ENCODE measurements around the gene TTLL8. TPM values are rescaled to one million over a fixed set of nuclear protein-coding genes. Genes with fewer than 3 reads are reported as not detected.
A peak's percentile ranks its signal among the peaks of the same experiment; 100 is the strongest.
"Not testable (repeated sequence)": the region's sequence is repeated elsewhere in the genome, so short reads cannot be mapped to it uniquely, and the experiment has no call there.

Gene TTLL8
- total RNA-seq, 4 donors from 2014 or later: not detected

DNA sequence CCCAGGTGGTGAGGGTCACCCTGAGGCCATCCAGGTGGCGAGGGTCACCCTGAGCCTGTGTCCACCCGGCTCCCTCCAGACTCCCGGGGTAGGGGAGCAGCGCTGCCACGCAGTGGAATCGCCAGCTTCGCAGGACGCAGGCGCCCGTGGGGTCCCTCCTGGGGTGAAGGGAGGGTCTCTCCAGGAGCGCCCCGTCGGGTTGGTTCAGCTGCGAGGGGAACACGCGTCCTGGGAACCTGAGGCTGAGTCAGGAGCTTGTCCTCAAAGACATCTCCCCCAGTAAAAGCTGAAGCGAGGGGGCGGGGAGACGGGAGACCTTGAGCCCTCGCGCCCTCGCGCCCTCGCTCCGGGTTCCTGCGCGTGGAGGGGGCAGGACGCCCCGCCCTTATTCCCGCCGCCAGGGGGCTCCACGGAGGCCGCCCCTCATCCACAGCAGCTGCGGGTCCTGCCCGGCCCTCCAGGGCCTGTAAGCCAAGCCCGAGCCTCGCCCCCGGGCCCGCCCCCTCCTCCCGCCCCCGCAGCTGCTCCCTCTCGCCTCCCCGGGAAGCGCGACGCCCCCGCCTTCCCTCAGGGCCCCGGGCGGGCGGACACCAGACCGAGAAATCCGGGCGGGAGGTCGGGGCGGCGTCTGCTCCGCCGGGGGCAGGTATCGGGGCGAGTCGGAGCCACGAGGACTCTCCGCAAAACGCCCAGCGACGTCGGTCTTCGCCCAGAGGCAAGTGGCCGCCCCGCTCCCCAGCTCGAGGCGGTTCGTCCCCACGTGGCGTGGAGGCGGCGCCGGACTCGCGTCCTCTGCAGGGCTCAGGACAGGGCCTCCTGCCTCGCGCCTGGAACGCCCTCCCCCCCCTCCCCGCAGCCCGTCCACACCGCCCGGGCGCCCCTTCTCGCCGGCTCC, 74.7 kb downstream of the TTLL8 start:
- DNase-seq: no peak
- H3K4me3 ChIP-seq: peak overlapping the region in 2 of 4 donors; percentile 11 to 33
- in situ Hi-C loops (cut with MboI; ENCODE audit: low pct_ligation_motif_present in 1 of 4, low pct_unique_long_range_greater_than_20kb in 1 of 4, low sequenced_read_pairs in 3 of 4) (loop anchor here in 1 of 4 donors (10.0 kb wide), 1 partner anchor 49 kb away; no protein-coding TSS in a partner anchor), intact Hi-C loops (cut with DNase I; ENCODE audit: low total_unique reads) (no loop called here)
- H3K27ac ChIP-seq: no peak overlapping the region
- H3K9me3 ChIP-seq: peaks cover 11 to 19% of the 10 kb centered on the region in 2 donors
- H3K27me3 ChIP-seq: peaks cover 55% of the 10 kb centered on the region
- peaks cover 0 to 10% (median 7%) of the 10 kb centered on the region in 4 donors for H3K4me1 ChIP-seq
- H3K36me3 ChIP-seq: no peaks in the 10 kb centered on the region
- no peak for TF ChIP-seq EP300 (IDR thresholded peaks at IDR 0.05; ENCODE audit: low read depth)
- TF ChIP-seq CTCF (IDR thresholded peaks at IDR 0.05): peak in 3 of 5 experiments; percentile 33 to 42 (median 42)
- 36% methylated on average over 35 of the region's 90 CpGs; no CpG with 5 or more reads in 1 of the 2 donors for WGBS, 2 donors (ENCODE audit: low coverage in 1 of 2)

- Histone ChIP-seq H3K27me3 (peaks cover 54% of the 10 kb centered on the region), H3K9me3 (peaks cover 11 to 19% of the 10 kb centered on the region in 2 donors)
- H3K36me3 ChIP-seq; H3K4me3 ChIP-seq; H3K27ac ChIP-seq; DNase-seq; H3K4me1 ChIP-seq; intact Hi-C loops (cut with DNase I; ENCODE audit: low total_unique reads): not testable (repeated sequence)
- in situ Hi-C loops (cut with MboI; ENCODE audit: low pct_ligation_motif_present in 1 of 4, low pct_unique_long_range_greater_than_20kb in 1 of 4, low sequenced_read_pairs in 3 of 4): loop anchor here in 1 of 4 donors (10.0 kb wide), 1 partner anchor 47 kb away; no protein-coding TSS in a partner anchor
- WGBS, 2 donors (ENCODE audit: low coverage in 1 of 2): 93 to 97% methylated on average over 7 of the region's 7 CpGs
Measured at GRCh38 chr22:49981799-49982198, 76.3 kb downstream of the TTLL8 start.

DNA sequence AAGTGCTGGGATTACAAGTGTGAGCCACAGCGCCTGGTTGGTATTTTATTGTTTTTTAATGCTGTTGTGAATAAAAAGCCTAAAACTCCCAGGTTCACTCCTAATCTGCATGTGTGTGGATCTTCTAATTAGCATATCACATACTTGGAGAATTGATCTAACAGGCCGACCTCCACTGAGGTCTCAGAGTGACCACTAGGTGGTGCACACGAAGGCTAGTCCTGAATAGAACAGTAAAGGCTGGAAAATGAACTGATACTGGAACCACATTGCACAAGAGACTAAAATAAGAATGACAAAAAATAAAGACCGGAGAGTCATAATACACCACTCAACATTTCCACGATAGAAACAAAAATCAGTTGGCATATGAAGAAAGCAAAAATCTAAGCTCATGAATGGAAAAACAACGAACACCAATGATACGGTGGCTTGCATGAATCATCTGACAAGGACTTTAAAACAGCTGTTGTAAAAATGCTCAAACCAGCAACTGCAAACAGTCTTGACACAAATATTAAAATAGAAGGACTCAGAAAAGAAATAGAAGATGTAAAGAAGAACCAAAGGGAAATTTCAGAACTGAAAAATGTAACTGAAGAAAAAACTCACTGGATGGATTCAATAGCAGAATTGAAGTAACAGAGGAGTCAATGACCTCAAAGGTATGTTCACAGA, 78.4 kb downstream of the TTLL8 start:
- in situ Hi-C loops (cut with MboI; ENCODE audit: low pct_ligation_motif_present in 1 of 4, low pct_unique_long_range_greater_than_20kb in 1 of 4, low sequenced_read_pairs in 3 of 4) (loop anchor here in 1 of 4 donors (10.0 kb wide), 1 partner anchor 45 kb away; no protein-coding TSS in a partner anchor), intact Hi-C loops (cut with DNase I; ENCODE audit: low total_unique reads) (no loop called here)
- WGBS, 2 donors (ENCODE audit: low coverage in 1 of 2): 47 to 61% methylated on average over 4 to 7 of the region's 7 CpGs
- Histone ChIP-seq H3K27ac (no peak overlapping the region), H3K27me3 (peaks cover 33% of the 10 kb centered on the region), H3K9me3 (peaks cover 5 to 7% of the 10 kb centered on the region in 2 donors), H3K4me3 (no peak overlapping the region), H3K4me1 (peaks cover 5 to 20% (median 10%) of the 10 kb centered on the region in 4 donors), H3K36me3 (no peaks in the 10 kb centered on the region)
- peak; percentile 53 for DNase-seq
- TF ChIP-seq POLR2A (IDR thresholded peaks at IDR 0.05) (no peak), CTCF (IDR thresholded peaks at IDR 0.05) (peak; percentile 54 to 68 (median 58))

- WGBS, 2 donors (ENCODE audit: low coverage in 1 of 2): 76 to 86% methylated on average over 5 to 14 of the region's 14 CpGs
- intact Hi-C loops (cut with DNase I; ENCODE audit: low total_unique reads): no loop called here
Measured at GRCh38 chr22:49977578-49977977, 80.5 kb downstream of the TTLL8 start.

More at GRCh38 chr22:49977578-49977977, 80.5 kb downstream of the TTLL8 start:
- no peak for DNase-seq
- no peak overlapping the region for H3K27ac ChIP-seq
- peaks cover 5 to 7% of the 10 kb centered on the region in 2 donors for H3K9me3 ChIP-seq
- H3K4me1 ChIP-seq: peaks cover 0 to 10% (median 6%) of the 10 kb centered on the region in 4 donors
- H3K36me3 ChIP-seq: no peaks in the 10 kb centered on the region
- peaks cover 12% of the 10 kb centered on the region for H3K27me3 ChIP-seq
- in situ Hi-C loops (cut with MboI; ENCODE audit: low pct_ligation_motif_present in 1 of 4, low pct_unique_long_range_greater_than_20kb in 1 of 4, low sequenced_read_pairs in 3 of 4): no loop called here
- H3K4me3 ChIP-seq: no peak overlapping the region
- no peak for TF ChIP-seq POLR2A (IDR thresholded peaks at IDR 0.05)
- TF ChIP-seq POLR2AphosphoS5 (IDR thresholded peaks at IDR 0.05): no peak
- TF ChIP-seq CTCF (IDR thresholded peaks at IDR 0.05): no peak
- TF ChIP-seq EP300 (IDR thresholded peaks at IDR 0.05; ENCODE audit: low read depth): no peak
